ENCODE measurements around the gene STXBP6. TPM values are rescaled to one million over a fixed set of nuclear protein-coding genes. Genes with fewer than 3 reads are reported as not detected.

STXBP6 gene
- total and polyA plus RNA-seq, 2 experiments from 2014 or later: 19.7 to 29.0 TPM

DNA sequence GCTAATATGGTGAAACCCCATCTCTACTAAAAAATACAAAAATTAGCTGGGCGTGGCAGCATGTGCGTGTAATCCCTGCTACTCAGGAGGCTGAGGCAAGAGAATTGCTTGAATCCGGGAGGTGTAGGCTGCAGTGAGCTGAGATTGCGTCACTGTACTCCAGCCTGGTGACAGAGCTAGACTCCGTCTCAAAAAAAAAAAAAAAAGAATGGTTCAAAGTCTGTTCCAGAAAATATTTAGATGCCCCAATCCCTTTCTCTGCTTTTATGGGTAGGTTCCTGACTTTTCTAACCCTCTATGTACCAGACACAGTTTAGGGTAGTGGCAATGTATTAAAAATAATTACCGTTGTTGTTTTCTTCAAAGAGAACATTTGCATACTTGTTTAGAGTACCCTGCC is 161.4 kb downstream of the STXBP6 start:
- ATAC-seq: no peak
- Histone ChIP-seq H3F3A (replicated peaks; ENCODE audit: low read depth) (no peaks in the 10 kb centered on the region), H2AFZ (no peak overlapping the region), H3K4me1 (ENCODE audit: insufficient read depth) (peaks cover 7% of the 10 kb centered on the region; the same call in 1 of the 2 replicates), H3K27ac (ENCODE audit: low read depth) (no peak overlapping the region), H3K36me3 (ENCODE audit: insufficient read depth) (no peaks in the 10 kb centered on the region), H3K79me2 (replicated peaks; ENCODE audit: insufficient read depth) (no peaks in the 10 kb centered on the region), H3K9me2 (ENCODE audit: insufficient read depth) (no peaks in the 10 kb centered on the region), H4K20me1 (replicated peaks; ENCODE audit: insufficient read depth) (no peaks in the 10 kb centered on the region), H3K27me3 (ENCODE audit: insufficient read depth) (no peaks in the 10 kb centered on the region), H3K4me3 (no peak overlapping the region), H3K4me2 (no peak overlapping the region)
- Mint-ChIP-seq H3K4me1 (peaks cover 12% of the 10 kb centered on the region; the same call in 2 of the 3 replicates), H3K4me3 (no peak overlapping the region), H3K27ac (no peak overlapping the region), H3K36me3 (ENCODE audit: low read depth) (no peaks in the 10 kb centered on the region; the same call in 2 of the 3 replicates), H3K9me3 (peaks cover 6% of the 10 kb centered on the region), H3K27me3 (ENCODE audit: insufficient read depth, low read depth, poor library complexity) (no peaks in the 10 kb centered on the region)
- DNase-seq (ENCODE audit: low spot score): no peak
- TF ChIP-seq EZH2phosphoT487 (IDR thresholded peaks at IDR 0.05; ENCODE audit: unreplicated experiment): no peak
- TF ChIP-seq, protein P1, sequence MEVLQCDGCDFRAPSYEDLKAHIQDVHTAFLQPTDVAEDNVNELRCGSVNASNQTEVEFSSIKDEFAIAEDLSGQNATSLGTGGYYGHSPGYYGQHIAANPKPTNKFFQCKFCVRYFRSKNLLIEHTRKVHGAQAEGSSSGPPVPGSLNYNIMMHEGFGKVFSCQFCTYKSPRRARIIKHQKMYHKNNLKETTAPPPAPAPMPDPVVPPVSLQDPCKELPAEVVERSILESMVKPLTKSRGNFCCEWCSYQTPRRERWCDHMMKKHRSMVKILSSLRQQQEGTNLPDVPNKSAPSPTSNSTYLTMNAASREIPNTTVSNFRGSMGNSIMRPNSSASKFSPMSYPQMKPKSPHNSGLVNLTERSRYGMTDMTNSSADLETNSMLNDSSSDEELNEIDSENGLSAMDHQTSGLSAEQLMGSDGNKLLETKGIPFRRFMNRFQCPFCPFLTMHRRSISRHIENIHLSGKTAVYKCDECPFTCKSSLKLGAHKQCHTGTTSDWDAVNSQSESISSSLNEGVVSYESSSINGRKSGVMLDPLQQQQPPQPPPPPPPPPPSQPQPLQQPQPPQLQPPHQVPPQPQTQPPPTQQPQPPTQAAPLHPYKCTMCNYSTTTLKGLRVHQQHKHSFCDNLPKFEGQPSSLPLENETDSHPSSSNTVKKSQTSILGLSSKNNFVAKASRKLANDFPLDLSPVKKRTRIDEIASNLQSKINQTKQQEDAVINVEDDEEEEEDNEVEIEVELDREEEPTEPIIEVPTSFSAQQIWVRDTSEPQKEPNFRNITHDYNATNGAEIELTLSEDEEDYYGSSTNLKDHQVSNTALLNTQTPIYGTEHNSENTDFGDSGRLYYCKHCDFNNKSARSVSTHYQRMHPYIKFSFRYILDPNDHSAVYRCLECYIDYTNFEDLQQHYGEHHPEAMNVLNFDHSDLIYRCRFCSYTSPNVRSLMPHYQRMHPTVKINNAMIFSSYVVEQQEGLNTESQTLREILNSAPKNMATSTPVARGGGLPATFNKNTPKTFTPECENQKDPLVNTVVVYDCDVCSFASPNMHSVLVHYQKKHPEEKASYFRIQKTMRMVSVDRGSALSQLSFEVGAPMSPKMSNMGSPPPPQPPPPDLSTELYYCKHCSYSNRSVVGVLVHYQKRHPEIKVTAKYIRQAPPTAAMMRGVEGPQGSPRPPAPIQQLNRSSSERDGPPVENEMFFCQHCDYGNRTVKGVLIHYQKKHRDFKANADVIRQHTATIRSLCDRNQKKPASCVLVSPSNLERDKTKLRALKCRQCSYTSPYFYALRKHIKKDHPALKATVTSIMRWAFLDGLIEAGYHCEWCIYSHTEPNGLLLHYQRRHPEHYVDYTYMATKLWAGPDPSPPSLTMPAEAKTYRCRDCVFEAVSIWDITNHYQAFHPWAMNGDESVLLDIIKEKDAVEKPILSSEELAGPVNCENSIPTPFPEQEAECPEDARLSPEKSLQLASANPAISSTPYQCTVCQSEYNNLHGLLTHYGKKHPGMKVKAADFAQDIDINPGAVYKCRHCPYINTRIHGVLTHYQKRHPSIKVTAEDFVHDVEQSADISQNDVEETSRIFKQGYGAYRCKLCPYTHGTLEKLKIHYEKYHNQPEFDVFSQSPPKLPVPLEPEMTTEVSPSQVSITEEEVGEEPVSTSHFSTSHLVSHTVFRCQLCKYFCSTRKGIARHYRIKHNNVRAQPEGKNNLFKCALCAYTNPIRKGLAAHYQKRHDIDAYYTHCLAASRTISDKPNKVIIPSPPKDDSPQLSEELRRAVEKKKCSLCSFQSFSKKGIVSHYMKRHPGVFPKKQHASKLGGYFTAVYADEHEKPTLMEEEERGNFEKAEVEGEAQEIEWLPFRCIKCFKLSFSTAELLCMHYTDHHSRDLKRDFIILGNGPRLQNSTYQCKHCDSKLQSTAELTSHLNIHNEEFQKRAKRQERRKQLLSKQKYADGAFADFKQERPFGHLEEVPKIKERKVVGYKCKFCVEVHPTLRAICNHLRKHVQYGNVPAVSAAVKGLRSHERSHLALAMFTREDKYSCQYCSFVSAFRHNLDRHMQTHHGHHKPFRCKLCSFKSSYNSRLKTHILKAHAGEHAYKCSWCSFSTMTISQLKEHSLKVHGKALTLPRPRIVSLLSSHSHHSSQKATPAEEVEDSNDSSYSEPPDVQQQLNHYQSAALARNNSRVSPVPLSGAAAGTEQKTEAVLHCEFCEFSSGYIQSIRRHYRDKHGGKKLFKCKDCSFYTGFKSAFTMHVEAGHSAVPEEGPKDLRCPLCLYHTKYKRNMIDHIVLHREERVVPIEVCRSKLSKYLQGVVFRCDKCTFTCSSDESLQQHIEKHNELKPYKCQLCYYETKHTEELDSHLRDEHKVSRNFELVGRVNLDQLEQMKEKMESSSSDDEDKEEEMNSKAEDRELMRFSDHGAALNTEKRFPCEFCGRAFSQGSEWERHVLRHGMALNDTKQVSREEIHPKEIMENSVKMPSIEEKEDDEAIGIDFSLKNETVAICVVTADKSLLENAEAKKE (CRISPR knock-in tag; IDR thresholded peaks at IDR 0.05): no peak
- TF ChIP-seq JUNB (IDR thresholded peaks at IDR 0.05; ENCODE audit: unreplicated experiment): no peak
- TF ChIP-seq NANOG (IDR thresholded peaks at IDR 0.05; ENCODE audit: borderline replicate concordance): no peak
- no peak for TF ChIP-seq EZH2 (IDR thresholded peaks at IDR 0.05; ENCODE audit: low read depth, unreplicated experiment)
- TF ChIP-seq ZNF331 (CRISPR knock-in tag; IDR thresholded peaks at IDR 0.05; ENCODE audit: low read depth): no peak
- no peak for TF ChIP-seq STAT1 (IDR thresholded peaks at IDR 0.05; ENCODE audit: unreplicated experiment)
- TF ChIP-seq, protein P2, sequence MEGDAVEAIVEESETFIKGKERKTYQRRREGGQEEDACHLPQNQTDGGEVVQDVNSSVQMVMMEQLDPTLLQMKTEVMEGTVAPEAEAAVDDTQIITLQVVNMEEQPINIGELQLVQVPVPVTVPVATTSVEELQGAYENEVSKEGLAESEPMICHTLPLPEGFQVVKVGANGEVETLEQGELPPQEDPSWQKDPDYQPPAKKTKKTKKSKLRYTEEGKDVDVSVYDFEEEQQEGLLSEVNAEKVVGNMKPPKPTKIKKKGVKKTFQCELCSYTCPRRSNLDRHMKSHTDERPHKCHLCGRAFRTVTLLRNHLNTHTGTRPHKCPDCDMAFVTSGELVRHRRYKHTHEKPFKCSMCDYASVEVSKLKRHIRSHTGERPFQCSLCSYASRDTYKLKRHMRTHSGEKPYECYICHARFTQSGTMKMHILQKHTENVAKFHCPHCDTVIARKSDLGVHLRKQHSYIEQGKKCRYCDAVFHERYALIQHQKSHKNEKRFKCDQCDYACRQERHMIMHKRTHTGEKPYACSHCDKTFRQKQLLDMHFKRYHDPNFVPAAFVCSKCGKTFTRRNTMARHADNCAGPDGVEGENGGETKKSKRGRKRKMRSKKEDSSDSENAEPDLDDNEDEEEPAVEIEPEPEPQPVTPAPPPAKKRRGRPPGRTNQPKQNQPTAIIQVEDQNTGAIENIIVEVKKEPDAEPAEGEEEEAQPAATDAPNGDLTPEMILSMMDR (conservative IDR thresholded peaks at IDR 0.05; ENCODE audit: low read depth in 2 of 2): no peak
- TF ChIP-seq, protein P3, sequence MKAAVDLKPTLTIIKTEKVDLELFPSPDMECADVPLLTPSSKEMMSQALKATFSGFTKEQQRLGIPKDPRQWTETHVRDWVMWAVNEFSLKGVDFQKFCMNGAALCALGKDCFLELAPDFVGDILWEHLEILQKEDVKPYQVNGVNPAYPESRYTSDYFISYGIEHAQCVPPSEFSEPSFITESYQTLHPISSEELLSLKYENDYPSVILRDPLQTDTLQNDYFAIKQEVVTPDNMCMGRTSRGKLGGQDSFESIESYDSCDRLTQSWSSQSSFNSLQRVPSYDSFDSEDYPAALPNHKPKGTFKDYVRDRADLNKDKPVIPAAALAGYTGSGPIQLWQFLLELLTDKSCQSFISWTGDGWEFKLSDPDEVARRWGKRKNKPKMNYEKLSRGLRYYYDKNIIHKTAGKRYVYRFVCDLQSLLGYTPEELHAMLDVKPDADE (IDR thresholded peaks at IDR 0.05): no peak
- no peak for TF ChIP-seq POLR2AphosphoS5 (IDR thresholded peaks at IDR 0.05; ENCODE audit: low read depth)
- TF ChIP-seq CREB1 (CRISPR knock-in tag; IDR thresholded peaks at IDR 0.05; ENCODE audit: low read depth): no peak
- no peak for TF ChIP-seq ZNF114 (CRISPR knock-in tag; IDR thresholded peaks at IDR 0.05)
- TF ChIP-seq, protein P4, sequence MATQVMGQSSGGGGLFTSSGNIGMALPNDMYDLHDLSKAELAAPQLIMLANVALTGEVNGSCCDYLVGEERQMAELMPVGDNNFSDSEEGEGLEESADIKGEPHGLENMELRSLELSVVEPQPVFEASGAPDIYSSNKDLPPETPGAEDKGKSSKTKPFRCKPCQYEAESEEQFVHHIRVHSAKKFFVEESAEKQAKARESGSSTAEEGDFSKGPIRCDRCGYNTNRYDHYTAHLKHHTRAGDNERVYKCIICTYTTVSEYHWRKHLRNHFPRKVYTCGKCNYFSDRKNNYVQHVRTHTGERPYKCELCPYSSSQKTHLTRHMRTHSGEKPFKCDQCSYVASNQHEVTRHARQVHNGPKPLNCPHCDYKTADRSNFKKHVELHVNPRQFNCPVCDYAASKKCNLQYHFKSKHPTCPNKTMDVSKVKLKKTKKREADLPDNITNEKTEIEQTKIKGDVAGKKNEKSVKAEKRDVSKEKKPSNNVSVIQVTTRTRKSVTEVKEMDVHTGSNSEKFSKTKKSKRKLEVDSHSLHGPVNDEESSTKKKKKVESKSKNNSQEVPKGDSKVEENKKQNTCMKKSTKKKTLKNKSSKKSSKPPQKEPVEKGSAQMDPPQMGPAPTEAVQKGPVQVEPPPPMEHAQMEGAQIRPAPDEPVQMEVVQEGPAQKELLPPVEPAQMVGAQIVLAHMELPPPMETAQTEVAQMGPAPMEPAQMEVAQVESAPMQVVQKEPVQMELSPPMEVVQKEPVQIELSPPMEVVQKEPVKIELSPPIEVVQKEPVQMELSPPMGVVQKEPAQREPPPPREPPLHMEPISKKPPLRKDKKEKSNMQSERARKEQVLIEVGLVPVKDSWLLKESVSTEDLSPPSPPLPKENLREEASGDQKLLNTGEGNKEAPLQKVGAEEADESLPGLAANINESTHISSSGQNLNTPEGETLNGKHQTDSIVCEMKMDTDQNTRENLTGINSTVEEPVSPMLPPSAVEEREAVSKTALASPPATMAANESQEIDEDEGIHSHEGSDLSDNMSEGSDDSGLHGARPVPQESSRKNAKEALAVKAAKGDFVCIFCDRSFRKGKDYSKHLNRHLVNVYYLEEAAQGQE (IDR thresholded peaks at IDR 0.05; ENCODE audit: unreplicated experiment): no peak

Data from GM23338 (cell line).